Measurements from ENCODE around the gene FAM83C. TPM values are rescaled to one million over a fixed set of nuclear protein-coding genes. Genes with fewer than 3 reads are reported as not detected.

The FAM83C gene
- total and polyA plus RNA-seq, 7 donors: under 0.01 to 0.03 TPM; not detected in 5

DNA sequence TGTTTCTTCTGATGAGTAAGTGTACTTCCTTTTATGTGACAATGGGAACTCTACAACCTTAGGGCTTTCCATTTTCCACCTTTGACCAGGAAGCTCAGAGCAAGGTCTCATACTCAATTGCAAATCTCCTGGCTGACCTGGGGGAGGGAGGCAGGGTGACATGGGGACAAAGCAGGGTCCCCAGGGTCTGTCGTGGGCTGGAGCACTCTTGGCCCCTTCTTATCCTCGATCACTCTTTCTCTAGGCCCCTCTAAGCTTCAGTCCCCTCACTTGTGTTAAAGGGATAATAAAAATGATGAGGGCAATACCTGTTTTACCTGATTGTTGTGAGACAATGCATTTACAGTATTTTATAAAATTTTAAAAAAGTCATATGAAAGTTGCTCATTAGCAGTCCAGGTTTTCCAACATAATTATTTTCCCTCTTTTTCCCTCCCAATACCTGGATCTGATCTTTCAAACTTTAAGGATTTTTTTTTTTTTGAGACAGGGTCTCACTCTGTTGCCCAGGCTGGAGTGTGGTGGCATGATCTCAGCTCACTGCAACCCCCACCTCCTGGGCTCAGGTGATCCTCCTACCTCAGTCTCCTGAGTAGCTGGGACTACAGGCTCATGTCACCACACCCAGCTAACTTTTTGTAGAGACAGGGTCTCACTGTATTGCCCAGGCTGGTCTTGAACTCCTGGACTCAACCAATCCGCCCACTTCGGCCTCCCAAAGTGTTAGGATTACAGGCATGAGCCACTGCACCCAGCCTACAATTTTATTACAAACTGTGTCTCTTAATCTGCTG lies 8.4 kb upstream of the FAM83C start:
- 88 to 90% methylated on average over 4 of the region's 4 CpGs for WGBS, 2 donors
- no peaks in the 10 kb centered on the region for H3K9me3 ChIP-seq
- H3K4me1 ChIP-seq: peaks cover 0 to 34% (median 30%) of the 10 kb centered on the region in 4 donors
- H3K4me3 ChIP-seq: no peak overlapping the region
- no peaks in the 10 kb centered on the region for H3K27me3 ChIP-seq
- no peak overlapping the region for H3K27ac ChIP-seq
- TF ChIP-seq POLR2A (IDR thresholded peaks at IDR 0.05) (no peak), EP300 (IDR thresholded peaks at IDR 0.05) (no peak), POLR2AphosphoS5 (IDR thresholded peaks at IDR 0.05) (no peak), CTCF (IDR thresholded peaks at IDR 0.05) (no peak)
- H3K36me3 ChIP-seq: no peaks in the 10 kb centered on the region
- intact Hi-C loops (cut with DNase I): no loop called here
- DNase-seq: no peak

DNA sequence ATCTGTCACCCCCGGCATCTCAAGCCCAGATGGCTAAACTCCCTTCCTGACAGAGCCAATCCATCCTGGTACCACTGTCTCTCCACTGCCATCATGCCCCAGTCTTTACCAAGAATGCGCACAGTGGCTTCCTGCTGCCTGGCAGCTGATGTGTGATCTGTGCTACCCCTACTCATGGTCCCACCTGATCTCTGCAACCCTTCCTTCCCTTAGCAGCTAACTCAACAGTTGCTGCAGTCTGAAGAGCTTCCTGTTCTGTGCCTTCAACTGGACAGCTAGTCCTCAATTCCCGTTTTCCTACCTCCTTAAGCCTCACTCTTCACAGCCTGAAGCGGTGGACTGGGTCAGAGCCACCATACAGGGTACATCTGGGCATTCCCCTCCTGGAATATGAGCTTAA lies 7.6 kb upstream of the FAM83C start:
- no peak for DNase-seq
- TF ChIP-seq POLR2AphosphoS5 (IDR thresholded peaks at IDR 0.05): no peak
- TF ChIP-seq CTCF (IDR thresholded peaks at IDR 0.05): no peak
- no peak for TF ChIP-seq POLR2A (IDR thresholded peaks at IDR 0.05)
- no peaks in the 10 kb centered on the region for H3K9me3 ChIP-seq
- 79 to 89% methylated on average over 4 of the region's 4 CpGs for WGBS, 2 donors
- H3K4me3 ChIP-seq: no peak overlapping the region
- H3K36me3 ChIP-seq: no peaks in the 10 kb centered on the region
- peaks cover 0 to 28% (median 23%) of the 10 kb centered on the region in 4 donors for H3K4me1 ChIP-seq
- intact Hi-C loops (cut with DNase I): no loop called here
- no peaks in the 10 kb centered on the region for H3K27me3 ChIP-seq
- no peak overlapping the region for H3K27ac ChIP-seq

DNA sequence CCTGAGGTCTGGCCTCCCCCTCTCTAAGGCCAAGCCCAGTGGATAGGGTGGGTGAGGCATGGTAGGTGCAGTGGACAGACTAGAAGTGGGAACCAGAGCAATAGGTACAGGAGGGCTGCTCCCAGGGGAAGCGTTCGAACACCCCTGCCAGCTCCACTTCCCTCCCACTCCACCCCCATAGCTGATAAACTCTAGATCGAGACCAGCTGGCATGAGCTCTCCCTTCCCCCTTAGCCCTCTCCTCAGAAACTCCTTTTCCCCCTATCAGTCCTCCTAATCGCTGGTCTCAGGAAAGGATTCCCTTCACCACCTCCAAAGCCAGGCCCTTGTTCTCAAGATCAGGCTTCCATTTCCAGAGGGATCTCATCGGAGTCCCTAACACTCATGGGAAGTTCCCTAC lies 6.0 kb upstream of the FAM83C start:
- WGBS, 2 donors: 75 to 83% methylated on average over 5 of the region's 5 CpGs
- intact Hi-C loops (cut with DNase I): no loop called here
- no peak for DNase-seq

GRCh38 chr20:35297740-35298139 lies 5.5 kb upstream of the FAM83C start:
- Histone ChIP-seq H3K27ac (no peak overlapping the region), H3K9me3 (no peaks in the 10 kb centered on the region), H3K4me1 (peaks cover 0 to 12% (median 7%) of the 10 kb centered on the region in 4 donors), H3K4me3 (no peak overlapping the region), H3K36me3 (no peaks in the 10 kb centered on the region), H3K27me3 (no peaks in the 10 kb centered on the region)
- intact Hi-C loops (cut with DNase I): no loop called here
- 93% methylated on average over 14 of the region's 14 CpGs for WGBS, 2 donors
- DNase-seq: no peak
- no peak for TF ChIP-seq POLR2AphosphoS5 (IDR thresholded peaks at IDR 0.05)
- TF ChIP-seq POLR2A (IDR thresholded peaks at IDR 0.05): no peak
- TF ChIP-seq CTCF (IDR thresholded peaks at IDR 0.05): no peak
- TF ChIP-seq EP300 (IDR thresholded peaks at IDR 0.05): no peak

More for the DNA sequence above, 6.0 kb upstream of the FAM83C start:
- Histone ChIP-seq H3K9me3 (no peaks in the 10 kb centered on the region), H3K4me3 (no peak overlapping the region), H3K4me1 (peaks cover 0 to 17% (median 13%) of the 10 kb centered on the region in 4 donors), H3K27me3 (no peaks in the 10 kb centered on the region), H3K36me3 (no peaks in the 10 kb centered on the region), H3K27ac (no peak overlapping the region)
- TF ChIP-seq EP300 (IDR thresholded peaks at IDR 0.05) (no peak), CTCF (IDR thresholded peaks at IDR 0.05) (no peak), POLR2A (IDR thresholded peaks at IDR 0.05) (no peak)
